Measurements from ENCODE around the gene ZNF491.

The ZNF491 gene

GRCh38 chr19:11754663-11755062 lies 43.7 kb upstream of the ZNF491 start:
- H3K79me2 ChIP-seq (ENCODE audit: insufficient read depth, low read length): no peaks in the 10 kb centered on the region
- TF ChIP-seq EZH2 (IDR thresholded peaks at IDR 0.05; ENCODE audit: borderline replicate concordance, low read depth, low read length, severe bottlenecking): no peak
- no peak for TF ChIP-seq CTCF (IDR thresholded peaks at IDR 0.05; ENCODE audit: borderline replicate concordance, extremely low read depth, low read length, poor library complexity, severe bottlenecking)
- H3K9me3 ChIP-seq (ENCODE audit: insufficient read depth, low read length, severe bottlenecking): no peaks in the 10 kb centered on the region
- H3K27me3 ChIP-seq (ENCODE audit: insufficient read depth, low read length, poor library complexity): no peaks in the 10 kb centered on the region
- ATAC-seq (ENCODE audit: insufficient read depth, low read depth) (no peak), DNase-seq (no peak)
- no peak overlapping the region for H3K4me3 ChIP-seq (ENCODE audit: low read depth in 1 of 2, low read length in 2 of 2)
- H2AFZ ChIP-seq (ENCODE audit: low read depth, low read length): no peak overlapping the region
- no peak overlapping the region for H3K9ac ChIP-seq (ENCODE audit: low read depth, low read length)
- no peaks in the 10 kb centered on the region for H3K36me3 ChIP-seq (ENCODE audit: insufficient read depth, low read length)
- H3K4me2 ChIP-seq (ENCODE audit: insufficient read depth, low read length): no peak overlapping the region
- H3K27ac ChIP-seq (ENCODE audit: low read length): no peak overlapping the region
- H4K20me1 ChIP-seq (ENCODE audit: insufficient read depth, low read length): no peaks in the 10 kb centered on the region
- no peaks in the 10 kb centered on the region for H3K4me1 ChIP-seq (ENCODE audit: insufficient read depth, low read length)

GRCh38 chr19:11756965-11757364 lies 41.4 kb upstream of the ZNF491 start:
- no peak for ATAC-seq (ENCODE audit: insufficient read depth, low read depth)
- no peak overlapping the region for H3K27ac ChIP-seq (ENCODE audit: low read length)
- DNase-seq: no peak
- no peaks in the 10 kb centered on the region for H3K36me3 ChIP-seq (ENCODE audit: insufficient read depth, low read length)
- no peaks in the 10 kb centered on the region for H4K20me1 ChIP-seq (ENCODE audit: insufficient read depth, low read length)
- no peak overlapping the region for H2AFZ ChIP-seq (ENCODE audit: low read depth, low read length)
- no peak overlapping the region for H3K9ac ChIP-seq (ENCODE audit: low read depth, low read length)
- no peaks in the 10 kb centered on the region for H3K4me1 ChIP-seq (ENCODE audit: insufficient read depth, low read length)
- H3K27me3 ChIP-seq (ENCODE audit: insufficient read depth, low read length, poor library complexity): no peaks in the 10 kb centered on the region
- H3K79me2 ChIP-seq (ENCODE audit: insufficient read depth, low read length): no peaks in the 10 kb centered on the region
- no peak overlapping the region for H3K4me3 ChIP-seq (ENCODE audit: low read depth in 1 of 2, low read length in 2 of 2)
- TF ChIP-seq EZH2 (IDR thresholded peaks at IDR 0.05; ENCODE audit: borderline replicate concordance, low read depth, low read length, severe bottlenecking): no peak
- no peak overlapping the region for H3K4me2 ChIP-seq (ENCODE audit: insufficient read depth, low read length)
- H3K9me3 ChIP-seq (ENCODE audit: insufficient read depth, low read length, severe bottlenecking): no peaks in the 10 kb centered on the region

GRCh38 chr19:11759805-11760204 lies 38.5 kb upstream of the ZNF491 start:
- Histone ChIP-seq H3K27ac (ENCODE audit: low read length) (no peak overlapping the region), H3K4me3 (ENCODE audit: low read depth in 1 of 2, low read length in 2 of 2) (no peak overlapping the region), H3K4me1 (ENCODE audit: insufficient read depth, low read length) (no peaks in the 10 kb centered on the region), H3K79me2 (ENCODE audit: insufficient read depth, low read length) (no peaks in the 10 kb centered on the region), H2AFZ (ENCODE audit: low read depth, low read length) (no peak overlapping the region), H3K4me2 (ENCODE audit: insufficient read depth, low read length) (no peak overlapping the region), H3K36me3 (ENCODE audit: insufficient read depth, low read length) (no peaks in the 10 kb centered on the region), H4K20me1 (ENCODE audit: insufficient read depth, low read length) (no peaks in the 10 kb centered on the region), H3K9me3 (ENCODE audit: insufficient read depth, low read length, severe bottlenecking) (no peaks in the 10 kb centered on the region), H3K27me3 (ENCODE audit: insufficient read depth, low read length, poor library complexity) (no peaks in the 10 kb centered on the region), H3K9ac (ENCODE audit: low read depth, low read length) (no peak overlapping the region)
- TF ChIP-seq EZH2 (IDR thresholded peaks at IDR 0.05; ENCODE audit: borderline replicate concordance, low read depth, low read length, severe bottlenecking) (no peak), CTCF (IDR thresholded peaks at IDR 0.05; ENCODE audit: borderline replicate concordance, extremely low read depth, low read length, poor library complexity, severe bottlenecking) (no peak)
- ATAC-seq (ENCODE audit: insufficient read depth, low read depth) (no peak), DNase-seq (no peak)

- no peak for ATAC-seq (ENCODE audit: insufficient read depth, low read depth)
- DNase-seq: no peak
- Histone ChIP-seq H3K4me3 (ENCODE audit: low read depth in 1 of 2, low read length in 2 of 2) (no peak overlapping the region), H3K9me3 (ENCODE audit: insufficient read depth, low read length, severe bottlenecking) (no peaks in the 10 kb centered on the region), H3K4me1 (ENCODE audit: insufficient read depth, low read length) (peaks cover 16% of the 10 kb centered on the region), H3K27me3 (ENCODE audit: insufficient read depth, low read length, poor library complexity) (no peaks in the 10 kb centered on the region), H3K36me3 (ENCODE audit: insufficient read depth, low read length) (no peaks in the 10 kb centered on the region; the same call in 1 of the 2 replicates), H4K20me1 (ENCODE audit: insufficient read depth, low read length) (no peaks in the 10 kb centered on the region), H3K27ac (ENCODE audit: low read length) (no peak overlapping the region), H3K4me2 (ENCODE audit: insufficient read depth, low read length) (no peak overlapping the region), H2AFZ (ENCODE audit: low read depth, low read length) (no peak overlapping the region), H3K9ac (ENCODE audit: low read depth, low read length) (no peak overlapping the region), H3K79me2 (ENCODE audit: insufficient read depth, low read length) (peaks cover 8% of the 10 kb centered on the region)
- no peak for TF ChIP-seq EZH2 (IDR thresholded peaks at IDR 0.05; ENCODE audit: borderline replicate concordance, low read depth, low read length, severe bottlenecking)
- TF ChIP-seq CTCF (IDR thresholded peaks at IDR 0.05; ENCODE audit: borderline replicate concordance, extremely low read depth, low read length, poor library complexity, severe bottlenecking): no peak
Observed at GRCh38 chr19:11763117-11763516, 35.2 kb upstream of the ZNF491 start.
